ENCODE data around the gene HLX.

HLX gene

GRCh38 chr1:220884109-220884980 lies 5.1 kb downstream of the HLX start:
- DNase-seq: no peak

- DNase-seq: no peak
Observed at GRCh38 chr1:220884981-220885918, 6.0 kb downstream of the HLX start.

GRCh38 chr1:220885971-220886370 lies 6.7 kb downstream of the HLX start:
- DNase-seq: no peak

- DNase-seq: no peak
Observed at GRCh38 chr1:220886470-220887201, 7.4 kb downstream of the HLX start.

- DNase-seq: no peak
Observed at GRCh38 chr1:220887202-220887519, 7.9 kb downstream of the HLX start.

GRCh38 chr1:220887520-220888416 lies 8.5 kb downstream of the HLX start:
- DNase-seq: no peak

- no peak for DNase-seq
Observed at GRCh38 chr1:220888417-220888986, 9.3 kb downstream of the HLX start.

GRCh38 chr1:220889333-220889732 lies 10.1 kb downstream of the HLX start:
- no peak for DNase-seq

GRCh38 chr1:220889848-220890287 lies 10.6 kb downstream of the HLX start:
- DNase-seq: no peak

GRCh38 chr1:220890602-220891001 lies 11.4 kb downstream of the HLX start:
- no peak for DNase-seq

- DNase-seq: no peak
Observed at GRCh38 chr1:220891224-220892085, 12.2 kb downstream of the HLX start.

GRCh38 chr1:220892086-220892376 lies 12.8 kb downstream of the HLX start:
- no peak for DNase-seq

GRCh38 chr1:220892997-220893700 lies 13.9 kb downstream of the HLX start:
- DNase-seq: no peak

GRCh38 chr1:220893701-220894024 lies 14.4 kb downstream of the HLX start:
- DNase-seq: no peak

- DNase-seq: no peak
Observed at GRCh38 chr1:220894025-220894923, 15.0 kb downstream of the HLX start.

- no peak for DNase-seq
Observed at GRCh38 chr1:220894924-220895256, 15.6 kb downstream of the HLX start.

- no peak for DNase-seq
Observed at GRCh38 chr1:220895412-220895946, 16.2 kb downstream of the HLX start.

GRCh38 chr1:220896092-220896491 lies 16.8 kb downstream of the HLX start:
- DNase-seq: no peak

- no peak for DNase-seq
Observed at GRCh38 chr1:220900842-220901241, 21.6 kb downstream of the HLX start.

Data from OCI-M1 (cell line).